Fibroblast of pulmonary artery (primary cell): ENCODE measurements around the gene CFD.
"Not testable (repeated sequence)": the region's sequence is repeated elsewhere in the genome, so short reads cannot be mapped to it uniquely, and the experiment has no call there.

Experiments
- DNase-seq: peaks from one replicate; pipeline ENCODE4 v3.0.0-alpha.2; 2010; ENCODE audit warnings: low read depth
- H3K4me3 ChIP-seq: replicated peaks from 2 replicates; pipeline ENCODE4 v1.5.1; 2011; ENCODE audit warnings: low read depth, mild to moderate bottlenecking, control low read depth, low read length, moderate library complexity
- TF ChIP-seq, protein P1 (sequence below): IDR thresholded peaks from 2 replicates; pipeline ENCODE4 v1.5.1; 2011; ENCODE audit warnings: mild to moderate bottlenecking, control low read depth, low read length, inconsistent platforms; ENCODE audit errors: missing control alignments

Gene CFD

DNA sequence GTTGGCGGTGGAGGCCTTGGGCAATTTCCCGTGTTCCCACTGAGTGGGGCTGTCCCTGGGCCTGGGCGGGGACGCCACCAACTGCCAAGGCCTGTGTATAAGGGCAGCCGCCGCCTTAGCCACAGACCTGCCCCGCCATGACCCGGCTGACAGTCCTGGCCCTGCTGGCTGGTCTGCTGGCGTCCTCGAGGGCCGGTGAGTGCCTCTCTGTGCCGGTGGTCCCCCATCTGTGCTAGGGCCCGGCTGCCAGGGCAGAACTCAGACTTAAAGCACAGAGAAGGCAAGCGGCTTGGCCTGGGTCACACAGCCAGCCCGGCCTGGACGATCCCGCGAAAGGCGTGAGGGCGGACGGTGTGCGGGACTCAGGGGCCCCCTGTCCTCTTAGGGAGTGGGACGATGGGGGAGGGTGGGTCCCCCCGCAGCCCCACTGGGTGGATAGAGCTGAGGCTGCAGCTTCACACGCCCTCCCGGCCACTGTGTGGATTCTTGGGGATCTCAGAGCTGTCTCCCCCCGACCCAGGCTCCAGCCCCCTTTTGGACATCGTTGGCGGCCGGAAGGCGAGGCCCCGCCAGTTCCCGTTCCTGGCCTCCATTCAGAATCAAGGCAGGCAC lies 31.6 kb upstream of the CFD start, which contains the start of gene AZU1:
TSS of gene AZU1 (plus strand) at position 128 of the 612 bp plus-strand sequence. CDS start at position 138, 10 bp downstream.
- H3K4me3 ChIP-seq, result no peak within 1 kb of the TSS
- DNase-seq, result no peak
- TF ChIP-seq, protein P1, sequence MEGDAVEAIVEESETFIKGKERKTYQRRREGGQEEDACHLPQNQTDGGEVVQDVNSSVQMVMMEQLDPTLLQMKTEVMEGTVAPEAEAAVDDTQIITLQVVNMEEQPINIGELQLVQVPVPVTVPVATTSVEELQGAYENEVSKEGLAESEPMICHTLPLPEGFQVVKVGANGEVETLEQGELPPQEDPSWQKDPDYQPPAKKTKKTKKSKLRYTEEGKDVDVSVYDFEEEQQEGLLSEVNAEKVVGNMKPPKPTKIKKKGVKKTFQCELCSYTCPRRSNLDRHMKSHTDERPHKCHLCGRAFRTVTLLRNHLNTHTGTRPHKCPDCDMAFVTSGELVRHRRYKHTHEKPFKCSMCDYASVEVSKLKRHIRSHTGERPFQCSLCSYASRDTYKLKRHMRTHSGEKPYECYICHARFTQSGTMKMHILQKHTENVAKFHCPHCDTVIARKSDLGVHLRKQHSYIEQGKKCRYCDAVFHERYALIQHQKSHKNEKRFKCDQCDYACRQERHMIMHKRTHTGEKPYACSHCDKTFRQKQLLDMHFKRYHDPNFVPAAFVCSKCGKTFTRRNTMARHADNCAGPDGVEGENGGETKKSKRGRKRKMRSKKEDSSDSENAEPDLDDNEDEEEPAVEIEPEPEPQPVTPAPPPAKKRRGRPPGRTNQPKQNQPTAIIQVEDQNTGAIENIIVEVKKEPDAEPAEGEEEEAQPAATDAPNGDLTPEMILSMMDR, result no peak

DNA sequence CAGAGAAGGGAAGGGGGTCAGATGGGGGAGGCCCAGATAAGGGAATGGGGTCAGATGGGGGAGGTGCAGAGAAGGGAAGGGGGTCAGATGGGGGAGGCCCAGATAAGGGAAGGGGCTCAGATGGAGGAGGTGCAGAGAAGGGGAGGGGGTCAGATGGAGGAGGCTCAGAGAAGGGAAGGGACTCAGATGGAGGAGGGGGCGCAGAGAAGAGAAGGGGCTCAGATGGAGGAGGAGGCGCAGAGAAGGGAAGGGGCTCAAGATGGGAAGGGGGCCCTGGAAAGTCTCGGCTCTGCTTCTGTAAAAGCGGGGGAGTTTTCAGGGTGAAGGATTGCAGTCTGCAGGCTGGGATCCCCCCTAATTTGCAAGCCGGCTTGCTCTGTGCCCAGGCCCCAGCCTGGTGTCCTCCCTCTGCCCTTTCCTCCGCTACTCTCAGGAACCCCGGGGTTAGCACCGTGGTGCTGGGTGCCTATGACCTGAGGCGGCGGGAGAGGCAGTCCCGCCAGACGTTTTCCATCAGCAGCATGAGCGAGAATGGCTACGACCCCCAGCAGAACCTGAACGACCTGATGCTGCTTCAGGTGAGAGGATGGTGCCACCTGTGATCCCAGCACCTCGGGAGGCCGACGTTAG lies 30.2 kb upstream of the CFD start:
- no peak for DNase-seq
- no peak overlapping the region for H3K4me3 ChIP-seq
- TF ChIP-seq, protein P1, result no peak

DNA sequence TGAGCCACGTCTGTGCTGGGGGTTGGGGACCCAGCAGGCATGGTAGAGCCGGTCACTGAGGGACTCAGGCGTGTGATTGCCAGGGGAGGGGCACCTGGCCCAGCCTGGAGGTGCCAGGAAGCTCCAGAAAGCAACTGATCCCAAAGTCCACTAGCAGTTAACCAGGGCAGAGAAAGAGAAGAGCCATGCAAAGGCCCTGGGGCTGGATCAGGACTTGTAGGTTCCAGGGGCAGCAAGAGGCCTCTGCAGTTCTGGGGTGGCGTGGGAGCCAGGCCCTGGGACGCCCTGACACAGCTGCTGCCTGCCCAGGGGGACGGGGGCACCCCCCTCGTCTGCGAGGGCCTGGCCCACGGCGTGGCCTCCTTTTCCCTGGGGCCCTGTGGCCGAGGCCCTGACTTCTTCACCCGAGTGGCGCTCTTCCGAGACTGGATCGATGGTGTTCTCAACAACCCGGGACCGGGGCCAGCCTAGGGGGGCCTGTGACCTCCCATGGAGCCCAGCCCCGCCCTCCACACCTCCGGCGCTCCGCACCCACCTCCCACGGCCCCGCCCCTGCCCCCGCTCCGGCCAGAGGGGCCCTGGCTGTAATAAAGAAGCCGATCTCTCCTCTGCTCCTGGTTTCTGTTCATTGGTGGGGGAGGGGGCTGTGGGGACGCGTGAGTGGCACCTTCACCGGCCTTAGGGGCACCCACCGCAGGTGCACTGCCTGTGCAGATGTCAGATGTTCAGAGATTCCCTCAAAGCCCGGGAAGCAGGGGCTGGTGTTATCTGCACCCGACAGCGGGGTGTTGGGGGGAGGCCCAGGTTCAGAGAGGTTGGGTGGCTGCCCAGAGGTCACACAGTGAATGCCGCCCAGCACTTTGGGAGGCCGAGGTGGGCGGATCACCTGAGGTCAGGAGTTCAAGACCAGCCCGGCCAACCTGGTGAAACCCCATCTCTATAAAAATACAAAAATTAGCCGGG lies 27.8 kb upstream of the CFD start:
- TF ChIP-seq, protein P1, result no peak
- H3K4me3 ChIP-seq, result no peak overlapping the region
- DNase-seq, result no peak

DNA sequence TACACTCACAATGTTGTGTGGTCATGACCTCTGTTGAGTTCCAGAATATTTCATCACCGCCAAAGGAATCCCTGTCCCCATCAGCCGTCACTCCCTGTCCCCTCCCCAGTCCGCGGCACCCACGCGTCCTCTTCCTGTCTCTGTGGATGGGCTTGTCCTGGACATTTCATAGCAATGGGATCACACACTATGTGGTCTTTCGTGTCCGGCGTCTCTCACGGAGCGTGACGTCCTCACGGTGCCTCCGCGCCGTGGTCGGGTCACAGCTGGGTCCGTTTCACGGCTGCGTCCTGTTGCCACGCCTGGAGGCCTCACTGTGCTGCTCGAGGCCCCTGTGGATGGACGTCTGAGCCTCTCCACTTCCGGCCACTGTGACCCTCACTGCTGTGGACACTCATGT lies 25.2 kb upstream of the CFD start:
- TF ChIP-seq, protein P1, result no peak
- DNase-seq, result no peak
- H3K4me3 ChIP-seq, result no peak overlapping the region

DNA sequence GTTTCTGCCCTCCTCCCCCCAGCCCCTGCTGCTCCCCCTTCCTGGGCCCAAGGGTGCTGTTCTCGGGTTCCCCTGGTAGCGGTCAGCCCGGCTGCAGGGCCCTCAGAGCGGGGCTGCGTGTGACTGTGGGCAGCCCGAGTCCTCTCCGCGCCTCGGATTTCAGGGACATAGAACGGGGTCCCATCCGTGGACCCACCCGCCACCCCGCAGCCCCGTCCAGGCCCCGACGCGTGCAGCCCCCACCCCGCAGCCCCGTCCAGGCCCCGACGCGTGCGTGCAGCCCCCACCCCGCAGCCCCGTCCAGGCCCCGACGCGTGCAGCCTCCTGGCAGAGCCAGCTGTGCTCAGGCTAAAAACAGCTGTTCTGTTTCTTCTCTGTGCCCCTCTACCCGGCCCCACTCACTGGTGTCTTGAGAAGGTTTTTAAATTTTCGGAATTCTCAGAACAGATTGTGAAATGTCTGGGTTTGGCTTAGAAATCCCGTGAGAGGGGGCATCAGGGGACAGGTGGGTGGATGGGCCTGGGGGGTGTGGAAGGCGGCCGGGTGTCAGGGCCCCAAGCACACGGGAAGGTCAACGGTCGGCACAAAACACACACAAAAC lies 24.2 kb upstream of the CFD start:
- no peak for DNase-seq
- H3K4me3 ChIP-seq, result no peak overlapping the region
- TF ChIP-seq, protein P1, result no peak

DNA sequence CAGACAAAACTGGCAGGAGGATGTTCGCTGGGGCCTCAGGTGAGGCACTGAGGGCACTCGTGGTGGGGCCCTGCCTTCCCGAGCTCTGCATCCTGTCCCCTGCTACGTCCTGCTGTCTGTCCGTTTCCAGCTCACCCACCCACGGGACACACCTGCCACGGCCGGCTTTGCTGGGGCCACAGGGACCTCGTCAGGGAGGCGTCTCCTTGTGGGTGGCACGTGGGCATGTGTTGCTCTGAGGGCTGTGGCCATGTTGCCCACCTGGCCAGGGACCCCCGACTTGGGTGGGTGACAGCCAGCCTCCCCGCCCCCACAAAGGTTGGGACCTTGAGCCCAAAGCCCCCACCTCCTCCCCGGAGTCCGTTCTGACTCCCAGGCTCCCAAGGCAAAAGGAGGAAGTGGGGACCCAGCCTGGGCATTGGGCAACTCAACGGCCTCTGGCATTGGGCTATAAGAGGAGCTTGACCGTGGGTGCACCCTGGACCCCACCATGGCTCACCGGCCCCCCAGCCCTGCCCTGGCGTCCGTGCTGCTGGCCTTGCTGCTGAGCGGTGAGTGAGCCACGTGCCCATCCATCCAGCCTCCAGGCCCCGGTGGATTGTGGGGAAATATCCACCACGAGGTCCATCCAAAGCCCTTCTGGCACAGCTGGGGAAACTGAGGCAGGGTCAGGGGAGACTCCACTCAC lies 18.8 kb upstream of the CFD start, which contains the start of gene PRTN3:
TSS of gene PRTN3 (plus strand) at position 481 of the 688 bp plus-strand sequence. CDS start at position 491, 10 bp downstream.
- DNase-seq, result no peak
- H3K4me3 ChIP-seq, result no peak within 1 kb of the TSS
- TF ChIP-seq, protein P1, result no peak

DNA sequence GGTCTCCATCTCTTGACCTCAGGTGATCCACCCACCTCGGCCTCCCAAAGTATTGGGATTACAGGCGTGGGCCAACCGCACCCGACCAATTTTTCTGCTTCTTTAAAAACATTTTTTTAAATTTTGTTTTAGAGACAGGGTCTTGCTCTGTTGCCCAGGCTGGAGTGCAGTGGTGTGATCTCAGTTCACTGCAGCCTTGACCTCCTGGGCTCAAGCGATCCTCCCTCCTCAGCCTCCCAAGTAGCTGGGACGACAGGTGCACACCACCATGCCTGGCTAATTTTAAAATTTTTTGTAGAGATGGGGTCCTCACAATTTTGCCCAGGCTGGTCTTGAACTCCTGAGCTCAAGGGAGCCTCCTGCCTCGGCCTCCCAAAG lies 16.7 kb upstream of the CFD start:
- DNase-seq, H3K4me3 ChIP-seq: not testable (repeated sequence)
